Loucy (cell line): ENCODE data around the gene PHF13.

Source experiments
- H2AFZ ChIP-seq: fragments of 200-600 bp; sonication (generic); 2 replicates; pipeline ENCODE4 v1.6.0; 2016; ENCODE audit warnings: antibody characterized with exemption, mild to moderate bottlenecking, low read length, moderate library complexity
- H3F3A ChIP-seq: fragments of 200-600 bp; 2 replicates; pipeline ENCODE4 v1.6.0; 2016; ENCODE audit warnings: antibody characterized with exemption, low read depth, mild to moderate bottlenecking
- H3K27me3 ChIP-seq: fragments of 200-600 bp; sonication (generic); 2 replicates; pipeline ENCODE4 v1.6.1; 2014; ENCODE audit warnings: low read length, mild to moderate bottlenecking; ENCODE audit not compliant: insufficient read depth, poor library complexity, severe bottlenecking
- H3K36me3 ChIP-seq: fragments of 200-600 bp; sonication (generic); 2 replicates; pipeline ENCODE4 v1.6.1; 2016; ENCODE audit warnings: low read length; ENCODE audit not compliant: insufficient read depth
- H3K4me1 ChIP-seq: fragments of 200-600 bp; sonication (generic); 2 replicates; pipeline ENCODE4 v1.5.1; 2014; ENCODE audit warnings: low read length, mild to moderate bottlenecking; ENCODE audit not compliant: insufficient read depth, poor library complexity, severe bottlenecking
- H3K4me2 ChIP-seq: fragments of 200-600 bp; sonication (generic); 2 replicates; pipeline ENCODE4 v1.6.0; 2014; ENCODE audit warnings: antibody characterized with exemption, low read length, low read depth, mild to moderate bottlenecking; ENCODE audit not compliant: poor library complexity, severe bottlenecking
- H3K4me3 ChIP-seq: fragments of 200-600 bp; sonication (generic); 2 replicates; pipeline ENCODE4 v1.5.1; 2014; ENCODE audit warnings: low read length, mild to moderate bottlenecking, mixed read lengths; ENCODE audit not compliant: poor library complexity, severe bottlenecking
- H3K79me2 ChIP-seq: fragments of 200-600 bp; sonication (generic); 2 replicates; pipeline ENCODE4 v1.6.1; 2014; ENCODE audit warnings: low read length; ENCODE audit not compliant: insufficient read depth
- H3K9ac ChIP-seq: fragments of 200-600 bp; sonication (generic); 2 replicates; pipeline ENCODE4 v1.6.0; 2014; ENCODE audit warnings: mild to moderate bottlenecking, low read depth, low read length, moderate library complexity; ENCODE audit not compliant: poor library complexity, severe bottlenecking
- H3K9me2 ChIP-seq: fragments of 200-600 bp; sonication (generic); replicated peaks from 2 replicates; pipeline ENCODE4 v1.6.1; 2016; ENCODE audit warnings: low read depth, low read length, mixed read lengths
- H3K9me3 ChIP-seq: fragments of 200-600 bp; sonication (generic); 2 replicates; pipeline ENCODE4 v1.6.1; 2014; ENCODE audit warnings: mild to moderate bottlenecking, antibody characterized with exemption, low read length, low read depth; ENCODE audit not compliant: insufficient read depth
- H4K20me1 ChIP-seq: fragments of 200-600 bp; sonication (generic); 2 replicates; pipeline ENCODE4 v1.6.0; 2014; ENCODE audit warnings: antibody characterized with exemption, low read length, mild to moderate bottlenecking; ENCODE audit not compliant: insufficient read depth, poor library complexity, severe bottlenecking
- EZH2phosphoT487 ChIP-seq: fragments of 200-600 bp; IDR thresholded peaks from 2 replicates; pipeline ENCODE4 v1.6.1; 2018; ENCODE audit warnings: antibody characterized with exemption, mild to moderate bottlenecking, moderate library complexity, borderline replicate concordance
- TF ChIP-seq, protein P1 (sequence below): fragments of 200-600 bp; sonication (generic); conservative IDR thresholded peaks from 2 replicates; pipeline ENCODE4 v1.5.1; 2014; ENCODE audit warnings: mild to moderate bottlenecking, antibody characterized with exemption, low read length

Gene PHF13

DNA sequence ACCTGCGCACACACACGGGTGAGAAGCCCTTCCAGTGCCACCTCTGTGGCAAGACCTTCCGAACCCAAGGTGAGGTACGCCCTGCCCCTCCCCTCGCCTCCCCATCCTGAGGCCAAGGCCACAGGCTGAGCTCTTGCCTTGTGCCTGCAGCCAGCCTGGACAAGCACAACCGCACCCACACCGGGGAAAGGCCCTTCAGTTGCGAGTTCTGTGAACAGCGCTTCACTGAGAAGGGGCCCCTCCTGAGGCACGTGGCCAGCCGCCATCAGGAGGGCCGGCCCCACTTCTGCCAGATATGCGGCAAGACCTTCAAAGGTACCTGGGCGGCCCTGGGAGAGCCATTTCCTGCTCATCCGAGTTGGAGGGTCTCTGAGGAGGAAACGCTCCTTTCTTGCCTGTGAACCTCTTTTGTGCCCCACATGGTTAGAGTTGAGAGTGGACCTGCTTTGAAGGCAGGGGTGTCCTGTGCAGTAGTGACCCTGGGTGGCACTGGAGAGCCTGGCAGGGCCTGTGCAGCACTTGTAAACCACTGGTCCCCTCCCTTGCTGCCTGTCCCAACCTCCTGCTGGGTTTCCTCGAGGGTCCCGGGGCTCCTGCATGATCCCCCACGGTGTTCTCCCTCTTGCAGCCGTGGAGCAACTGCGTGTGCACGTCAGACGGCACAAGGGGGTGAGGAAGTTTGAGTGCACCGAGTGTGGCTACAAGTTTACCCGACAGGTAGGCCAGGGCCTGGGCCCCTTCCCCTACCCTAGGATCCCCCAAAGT lies 25.2 kb upstream of the PHF13 start:
- H3K4me2 ChIP-seq, result no peak overlapping the region
- peaks cover 3% of the 10 kb centered on the region for H4K20me1 ChIP-seq
- H3K9me3 ChIP-seq, result no peaks in the 10 kb centered on the region
- H3K4me1 ChIP-seq, result no peaks in the 10 kb centered on the region
- H3K9ac ChIP-seq, result no peak overlapping the region
- TF ChIP-seq, protein P1, sequence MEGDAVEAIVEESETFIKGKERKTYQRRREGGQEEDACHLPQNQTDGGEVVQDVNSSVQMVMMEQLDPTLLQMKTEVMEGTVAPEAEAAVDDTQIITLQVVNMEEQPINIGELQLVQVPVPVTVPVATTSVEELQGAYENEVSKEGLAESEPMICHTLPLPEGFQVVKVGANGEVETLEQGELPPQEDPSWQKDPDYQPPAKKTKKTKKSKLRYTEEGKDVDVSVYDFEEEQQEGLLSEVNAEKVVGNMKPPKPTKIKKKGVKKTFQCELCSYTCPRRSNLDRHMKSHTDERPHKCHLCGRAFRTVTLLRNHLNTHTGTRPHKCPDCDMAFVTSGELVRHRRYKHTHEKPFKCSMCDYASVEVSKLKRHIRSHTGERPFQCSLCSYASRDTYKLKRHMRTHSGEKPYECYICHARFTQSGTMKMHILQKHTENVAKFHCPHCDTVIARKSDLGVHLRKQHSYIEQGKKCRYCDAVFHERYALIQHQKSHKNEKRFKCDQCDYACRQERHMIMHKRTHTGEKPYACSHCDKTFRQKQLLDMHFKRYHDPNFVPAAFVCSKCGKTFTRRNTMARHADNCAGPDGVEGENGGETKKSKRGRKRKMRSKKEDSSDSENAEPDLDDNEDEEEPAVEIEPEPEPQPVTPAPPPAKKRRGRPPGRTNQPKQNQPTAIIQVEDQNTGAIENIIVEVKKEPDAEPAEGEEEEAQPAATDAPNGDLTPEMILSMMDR, result no peak
- TF ChIP-seq EZH2phosphoT487, result no peak
- no peak overlapping the region for H3K4me3 ChIP-seq
- H3F3A ChIP-seq, result no peaks in the 10 kb centered on the region
- H3K27me3 ChIP-seq, result no peaks in the 10 kb centered on the region
- H2AFZ ChIP-seq, result no peak overlapping the region
- peaks cover 30% of the 10 kb centered on the region; the same call in 1 of the 2 replicates for H3K36me3 ChIP-seq
- no peaks in the 10 kb centered on the region for H3K79me2 ChIP-seq
- no peaks in the 10 kb centered on the region for H3K9me2 ChIP-seq

DNA sequence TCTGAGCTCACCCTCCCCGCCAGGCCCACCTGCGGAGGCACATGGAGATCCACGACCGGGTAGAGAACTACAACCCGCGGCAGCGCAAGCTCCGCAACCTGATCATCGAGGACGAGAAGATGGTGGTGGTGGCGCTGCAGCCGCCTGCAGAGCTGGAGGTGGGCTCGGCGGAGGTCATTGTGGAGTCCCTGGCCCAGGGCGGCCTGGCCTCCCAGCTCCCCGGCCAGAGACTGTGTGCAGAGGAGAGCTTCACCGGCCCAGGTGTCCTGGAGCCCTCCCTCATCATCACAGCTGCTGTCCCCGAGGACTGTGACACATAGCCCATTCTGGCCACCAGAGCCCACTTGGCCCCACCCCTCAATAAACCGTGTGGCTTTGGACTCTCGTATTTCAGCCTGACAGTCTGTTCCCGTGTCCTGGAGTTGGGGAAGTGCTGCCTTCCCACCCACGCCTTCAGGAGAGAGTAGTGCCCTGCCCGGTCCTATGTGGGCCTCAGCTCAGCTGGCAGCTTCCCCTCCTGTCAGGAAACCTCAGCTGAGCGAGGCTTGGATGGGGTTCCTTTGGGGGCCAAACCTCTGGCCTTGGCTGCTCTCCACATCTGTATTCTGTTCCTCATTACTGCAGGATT lies 24.5 kb upstream of the PHF13 start:
- H3K27me3 ChIP-seq, result no peaks in the 10 kb centered on the region
- H3K4me3 ChIP-seq, result no peak overlapping the region
- H3K4me1 ChIP-seq, result no peaks in the 10 kb centered on the region
- no peaks in the 10 kb centered on the region for H3F3A ChIP-seq
- TF ChIP-seq, protein P1, result no peak
- TF ChIP-seq EZH2phosphoT487, result no peak
- no peaks in the 10 kb centered on the region for H3K9me2 ChIP-seq
- no peak overlapping the region for H2AFZ ChIP-seq
- no peak overlapping the region for H3K4me2 ChIP-seq
- H3K79me2 ChIP-seq, result no peaks in the 10 kb centered on the region
- peaks cover 3% of the 10 kb centered on the region for H4K20me1 ChIP-seq
- H3K36me3 ChIP-seq, result peaks cover 37% of the 10 kb centered on the region; the same call in 1 of the 2 replicates
- H3K9ac ChIP-seq, result no peak overlapping the region
- no peaks in the 10 kb centered on the region for H3K9me3 ChIP-seq

GRCh38 chr1:6590046-6590445 lies 23.5 kb upstream of the PHF13 start:
- no peak overlapping the region for H3K9ac ChIP-seq

More at GRCh38 chr1:6590046-6590445, 23.5 kb upstream of the PHF13 start:
- Histone ChIP-seq H3F3A (no peaks in the 10 kb centered on the region), H2AFZ (no peak overlapping the region), H3K27me3 (no peaks in the 10 kb centered on the region), H3K9me3 (no peaks in the 10 kb centered on the region), H3K4me3 (no peak overlapping the region), H3K4me1 (no peaks in the 10 kb centered on the region), H4K20me1 (peaks cover 2% of the 10 kb centered on the region), H3K36me3 (peaks cover 47% of the 10 kb centered on the region; the same call in 1 of the 2 replicates), H3K9me2 (no peaks in the 10 kb centered on the region), H3K4me2 (no peak overlapping the region), H3K79me2 (no peaks in the 10 kb centered on the region)
- TF ChIP-seq, protein P1, result no peak
- no peak for TF ChIP-seq EZH2phosphoT487
